GM18508 (cell line): ENCODE data around the gene ZNF106.

Source experiments
- ATAC-seq: cut with Tn5 transposase; IDR thresholded peaks from one replicate; pipeline ENCODE4 v1.9.1; 2021; ENCODE audit warnings: moderate number of reproducible peaks; ENCODE audit not compliant: insufficient read depth, unreplicated experiment

ZNF106 gene

DNA sequence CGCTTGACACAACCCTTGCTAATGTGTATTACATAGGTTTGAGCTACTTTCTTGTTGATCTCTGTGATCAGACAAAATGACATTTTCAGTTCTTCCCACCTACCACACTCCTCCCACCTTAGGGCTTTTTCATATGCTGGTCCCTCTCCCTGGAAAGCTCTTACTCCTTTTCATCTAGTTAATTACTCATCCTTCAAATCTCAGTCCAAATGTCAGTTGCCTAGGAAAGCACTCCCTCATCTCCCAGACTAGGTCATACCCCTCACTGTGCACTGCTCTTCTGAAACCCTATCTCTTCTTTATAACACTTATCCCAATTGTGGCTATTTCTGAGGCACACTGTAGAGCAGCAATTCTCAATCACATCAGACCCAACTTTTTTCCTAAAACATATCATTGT lies 7.3 kb downstream of the ZNF106 start:
- ATAC-seq = no peak

DNA sequence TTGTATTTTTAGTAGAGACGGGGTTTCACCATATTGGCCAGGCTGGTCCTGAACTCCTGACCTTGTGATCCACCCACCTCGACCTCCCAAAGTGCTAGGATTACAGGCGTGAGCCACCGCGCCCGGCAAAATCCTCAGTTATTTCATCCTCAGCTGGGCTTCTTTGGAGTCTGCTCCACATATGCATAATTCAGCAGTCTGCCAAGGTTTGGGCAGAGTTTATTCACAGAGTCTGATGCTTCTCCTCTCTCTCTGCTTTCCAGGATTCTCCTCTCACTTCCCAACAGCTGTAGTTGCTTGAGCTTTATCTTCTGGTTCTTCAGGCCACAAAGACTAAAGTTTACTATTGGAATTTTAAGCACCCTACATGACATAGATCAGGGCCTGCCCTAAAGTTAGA lies 8.2 kb downstream of the ZNF106 start:
- ATAC-seq = no peak

DNA sequence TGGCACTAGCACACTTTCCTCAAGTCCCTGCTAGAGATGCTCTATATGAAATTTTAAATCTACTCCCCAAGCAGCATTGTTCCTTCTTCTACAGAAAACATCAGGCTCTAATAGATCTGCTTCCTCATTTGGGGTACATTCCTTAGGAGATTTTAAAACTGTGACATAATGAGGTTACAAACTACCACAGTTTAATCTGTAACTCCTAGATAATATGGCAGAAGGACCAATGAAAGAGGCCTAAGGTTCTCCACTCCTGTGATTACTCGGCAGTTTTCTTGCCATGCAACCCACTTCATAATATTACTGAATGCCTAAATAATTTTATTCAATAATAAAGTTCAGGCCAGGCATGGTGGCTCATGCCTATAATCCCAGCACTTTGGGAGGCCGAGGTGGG lies 16.1 kb downstream of the ZNF106 start:
- ATAC-seq = no peak

DNA sequence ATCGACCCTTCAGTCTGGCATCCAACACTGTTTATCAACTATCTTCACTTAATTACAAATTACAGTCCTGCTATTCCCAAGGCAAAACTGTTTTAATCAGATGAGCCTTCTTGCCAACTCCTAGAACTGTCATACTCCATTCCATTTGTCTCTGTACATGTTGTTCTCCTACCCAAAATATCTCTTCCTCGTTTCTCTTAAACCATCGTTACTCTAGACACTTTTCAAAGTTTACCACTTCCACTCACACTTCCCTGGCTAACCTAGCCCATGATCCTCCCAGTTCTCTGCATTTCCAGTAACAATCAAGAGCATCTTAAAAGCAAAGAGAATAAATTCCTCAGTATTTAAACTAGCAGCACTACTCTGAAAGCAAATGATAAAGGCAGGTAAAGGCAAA lies 19.9 kb downstream of the ZNF106 start:
- no peak for ATAC-seq

DNA sequence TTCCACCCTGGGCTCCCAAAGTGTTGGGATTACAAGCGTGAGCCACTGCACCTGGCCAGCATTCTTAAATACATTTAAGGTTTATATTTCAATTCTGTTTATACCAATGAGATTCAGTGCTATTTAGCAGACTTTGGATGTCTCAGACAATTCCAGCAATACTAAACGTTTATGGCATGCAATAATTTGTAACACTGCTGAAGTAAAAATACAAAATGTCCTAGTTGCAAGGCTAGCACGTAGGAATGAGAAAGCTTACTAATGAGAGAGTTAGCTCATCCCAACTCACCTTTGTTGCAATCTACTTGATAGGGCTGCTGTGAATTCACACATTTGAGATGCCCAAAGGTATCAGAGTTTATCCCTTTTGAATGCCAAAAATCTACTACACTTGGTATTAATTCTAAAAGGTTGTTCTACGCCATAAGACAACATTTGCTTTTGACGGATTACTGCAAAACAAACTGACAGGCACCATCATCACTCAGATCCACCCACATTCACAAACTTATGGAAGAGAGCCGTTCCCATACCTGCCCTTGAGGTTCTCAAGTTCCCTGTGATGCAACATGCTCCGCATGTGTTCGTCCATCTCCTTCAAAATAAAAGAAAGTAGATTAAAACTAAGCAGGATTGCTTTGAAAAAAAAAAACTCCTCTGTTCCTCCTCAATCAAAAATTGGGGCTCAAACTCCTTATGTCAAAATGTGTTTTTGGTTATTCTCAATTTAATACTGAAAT lies 25.3 kb downstream of the ZNF106 start:
- ATAC-seq = no peak

DNA sequence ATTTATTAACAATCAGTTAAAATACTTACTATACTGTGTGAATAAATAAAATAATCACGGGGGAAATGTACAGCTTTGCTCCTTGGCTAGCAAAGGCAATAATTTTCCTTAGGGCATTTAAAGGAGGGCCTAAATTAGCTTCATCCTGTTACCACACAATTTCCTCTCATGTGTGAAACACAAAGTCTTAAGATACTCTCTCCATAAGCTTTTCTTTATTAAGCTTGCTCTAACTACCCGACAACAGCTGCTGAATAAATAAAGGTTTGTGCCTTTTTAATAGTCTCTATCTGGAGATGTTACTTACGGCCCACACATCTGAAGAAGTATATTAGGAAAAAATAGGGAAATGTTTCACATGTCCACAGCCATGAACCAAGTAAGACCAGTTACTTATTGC lies 29.7 kb downstream of the ZNF106 start:
- ATAC-seq = no peak

DNA sequence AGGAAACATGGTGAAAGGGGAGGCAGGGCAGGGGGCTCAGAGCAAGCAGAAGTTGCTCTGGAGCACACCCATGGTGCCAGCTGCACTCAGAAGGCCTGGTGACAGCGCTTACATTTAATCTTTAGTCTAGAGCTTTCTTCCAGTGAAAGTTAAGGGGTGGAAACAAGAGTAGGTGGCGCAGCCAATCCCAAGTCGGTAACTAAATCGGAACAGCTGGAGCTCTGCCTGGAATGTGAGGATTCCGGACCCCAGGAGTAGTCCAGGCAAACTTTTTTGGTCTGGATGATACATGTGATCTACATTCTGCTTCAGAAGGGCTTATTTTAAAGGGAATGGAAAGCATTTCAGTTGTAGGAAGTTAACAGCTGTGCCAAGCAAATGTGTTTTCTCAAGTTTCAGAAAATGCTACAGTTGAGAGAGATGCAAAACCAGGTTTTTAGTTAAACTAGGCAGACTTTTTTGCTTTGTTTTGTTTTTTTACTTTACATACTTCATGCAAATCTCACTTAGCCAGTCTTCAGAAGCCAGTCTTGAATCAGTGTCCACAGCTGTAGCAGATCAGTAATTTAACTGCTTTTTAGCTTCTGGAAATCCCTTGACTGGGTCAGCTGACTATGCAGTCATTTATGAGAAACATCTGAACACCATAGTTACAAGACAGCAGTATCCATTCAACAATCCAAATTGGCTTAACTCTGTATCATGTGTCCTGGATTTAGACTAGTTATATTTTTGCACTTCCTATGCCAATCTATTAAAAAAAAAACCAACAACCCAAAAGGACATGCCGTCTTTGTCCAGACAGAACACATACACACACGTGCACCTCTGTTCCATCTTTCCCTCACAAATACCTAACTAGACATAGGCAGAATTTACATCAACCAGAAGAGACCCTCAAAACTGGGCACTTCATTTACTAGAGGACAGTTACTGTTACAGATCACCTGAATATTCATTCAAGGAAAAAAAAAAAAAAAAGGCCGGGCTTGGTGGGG lies 33.2 kb downstream of the ZNF106 start:
- ATAC-seq = no peak

DNA sequence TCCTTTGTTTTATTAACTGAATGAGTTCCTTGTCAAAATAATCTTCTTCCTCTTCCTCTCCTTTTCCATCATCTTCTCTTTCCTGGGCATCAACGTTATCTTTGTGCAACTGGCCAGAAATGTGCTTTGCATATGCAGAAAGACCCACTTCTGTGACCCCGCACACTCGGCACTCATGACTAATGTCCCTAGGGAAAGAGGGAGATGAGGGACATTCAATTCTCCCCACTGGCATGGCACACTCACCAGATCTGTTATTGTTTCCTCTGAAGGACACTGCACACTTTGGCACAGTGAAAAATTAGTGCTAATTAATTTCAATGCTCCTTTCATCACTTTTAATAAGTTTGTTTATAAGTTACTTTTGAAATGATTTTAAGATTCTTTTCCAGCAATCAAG lies 34.0 kb downstream of the ZNF106 start:
- ATAC-seq = no peak

DNA sequence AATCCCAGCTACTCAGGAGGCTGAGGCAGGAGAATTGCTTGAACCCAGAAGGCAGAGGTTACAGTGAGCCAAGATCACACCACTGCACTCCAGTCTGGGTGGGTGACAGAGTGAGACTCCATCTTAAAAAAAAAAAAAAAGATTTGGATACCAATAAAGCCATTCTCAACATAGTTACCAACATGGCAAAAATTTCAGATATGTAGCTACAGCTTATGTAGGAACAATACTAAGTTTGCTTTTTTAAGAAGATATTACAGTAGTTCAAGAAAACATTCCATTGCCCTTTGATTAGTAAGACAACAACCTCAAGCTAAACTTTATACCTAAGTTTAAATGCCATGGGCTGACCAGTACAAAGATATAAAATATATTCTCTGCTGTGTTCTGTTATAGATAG lies 34.4 kb downstream of the ZNF106 start:
- ATAC-seq = no peak

DNA sequence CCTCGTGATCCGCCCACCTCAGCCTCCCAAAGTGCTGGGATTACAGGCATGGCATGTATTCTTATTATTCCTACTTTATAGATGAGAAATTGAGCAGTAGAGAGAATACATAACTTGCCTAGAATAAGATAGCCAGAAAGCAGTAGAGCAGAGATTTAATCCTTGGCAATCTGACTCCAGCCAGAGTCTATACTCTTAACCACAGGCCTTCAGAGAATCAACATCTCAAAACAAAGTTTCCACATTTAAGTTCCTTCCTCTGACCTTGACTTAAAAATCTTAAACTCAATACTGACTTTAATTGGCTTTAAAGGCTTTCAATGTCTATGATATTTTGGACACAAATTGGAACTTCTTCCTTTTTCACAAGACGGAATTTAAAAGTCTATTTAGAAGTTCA lies 37.1 kb downstream of the ZNF106 start:
- no peak for ATAC-seq

DNA sequence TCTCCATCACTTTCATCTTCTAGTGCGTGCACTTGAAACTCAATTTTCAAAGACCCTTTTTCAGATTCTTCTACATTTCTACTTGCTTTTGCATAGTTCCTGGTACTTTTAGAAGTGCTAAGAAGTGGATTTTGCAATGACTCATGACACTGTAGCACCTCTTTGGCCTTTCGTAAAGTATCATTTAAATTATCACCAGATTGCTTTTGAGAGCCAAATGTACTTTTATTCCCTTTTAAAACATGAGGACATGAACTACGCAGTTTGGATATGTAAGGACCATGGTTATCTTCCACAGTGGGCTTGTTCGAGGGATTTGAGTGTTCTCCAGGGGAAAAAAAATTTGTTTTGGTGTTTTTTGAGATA lies 40.5 kb downstream of the ZNF106 start:
- ATAC-seq = no peak

DNA sequence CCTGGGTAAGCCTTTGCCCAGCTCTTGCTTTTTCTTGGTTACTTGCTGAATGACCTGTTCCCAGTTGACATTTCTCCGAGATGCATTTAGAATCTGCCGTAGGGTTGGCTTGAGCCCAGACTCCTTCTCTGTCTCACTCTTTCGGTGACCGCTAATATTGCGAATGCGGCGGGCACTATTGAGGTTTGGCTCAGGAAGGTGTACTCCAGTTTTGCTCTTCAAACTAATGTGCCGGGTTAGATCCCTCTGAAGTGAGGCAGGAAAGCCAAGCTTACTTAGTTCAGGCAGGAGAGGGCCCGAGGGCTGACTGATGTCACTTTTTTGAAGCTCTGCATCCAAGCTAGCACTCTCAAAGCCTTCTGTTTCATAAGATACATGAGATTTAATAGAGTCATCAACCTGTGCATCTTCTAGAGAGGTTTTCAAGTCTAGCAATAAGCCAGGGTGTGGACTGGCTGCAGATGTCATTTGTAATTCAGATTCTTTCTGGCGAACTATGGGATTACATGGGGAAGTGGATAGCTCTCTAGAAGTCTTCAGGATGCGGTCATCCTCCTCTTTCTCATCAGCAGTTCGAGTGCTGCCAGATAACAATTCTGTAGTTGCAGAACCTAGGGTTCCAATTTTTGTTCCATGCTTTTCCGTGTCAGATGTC lies 41.0 kb downstream of the ZNF106 start:
- ATAC-seq = no peak

DNA sequence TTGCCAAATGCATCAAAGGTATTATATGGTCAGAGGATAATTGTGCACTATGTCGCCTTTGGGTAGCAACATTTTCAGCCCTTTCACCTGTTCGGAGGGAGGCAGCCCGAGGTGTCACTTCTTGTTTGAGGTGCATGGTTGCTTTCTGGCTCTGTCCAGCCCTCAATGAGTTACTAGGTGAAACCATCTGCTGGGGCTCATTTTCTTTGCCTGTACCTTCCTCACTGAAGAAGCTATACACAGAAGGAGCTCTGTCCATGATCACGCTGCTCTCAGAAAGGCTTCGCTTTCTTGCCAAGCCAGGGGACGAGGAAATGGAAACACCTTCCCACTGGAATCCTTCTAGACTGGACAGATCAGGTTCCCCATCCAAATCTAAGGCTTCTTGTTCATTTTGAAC lies 42.7 kb downstream of the ZNF106 start:
- ATAC-seq = no peak

DNA sequence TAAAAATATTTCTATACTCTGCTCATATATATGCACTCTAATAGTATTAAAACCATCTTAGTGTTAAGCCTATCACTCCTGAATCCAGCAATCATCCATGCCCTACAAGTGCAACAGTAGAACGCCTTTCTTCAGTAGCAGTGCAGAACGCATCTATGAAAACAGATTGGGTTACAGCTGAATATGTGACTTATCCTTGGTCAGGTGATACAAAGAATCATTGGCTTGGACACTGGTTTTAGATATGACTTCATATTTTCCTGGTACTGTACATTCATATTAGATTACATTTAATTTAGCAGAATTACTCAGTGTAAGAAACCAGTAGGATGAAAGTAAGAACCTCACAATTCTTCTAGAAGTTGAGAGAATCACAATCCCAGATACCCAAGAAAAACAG lies 43.3 kb downstream of the ZNF106 start:
- no peak for ATAC-seq

DNA sequence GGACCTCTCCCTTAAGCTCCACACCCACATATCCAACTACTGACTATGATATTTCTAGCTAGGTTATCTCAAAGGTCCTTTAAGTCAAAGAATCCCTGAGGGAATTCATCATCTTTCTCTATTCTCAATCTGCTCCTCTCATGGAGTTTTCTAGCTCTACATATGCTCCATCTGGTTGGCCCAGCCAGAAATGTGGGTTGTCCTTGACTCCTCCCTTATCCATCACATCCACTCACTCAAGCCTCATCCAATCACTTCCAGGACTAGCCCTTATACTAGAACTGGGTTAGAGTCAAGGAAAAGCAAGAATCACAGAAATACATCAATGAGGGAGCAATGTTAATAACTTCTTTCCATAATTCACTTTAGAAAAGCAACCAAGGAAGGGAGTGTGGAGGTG lies 45.4 kb downstream of the ZNF106 start:
- ATAC-seq = no peak

DNA sequence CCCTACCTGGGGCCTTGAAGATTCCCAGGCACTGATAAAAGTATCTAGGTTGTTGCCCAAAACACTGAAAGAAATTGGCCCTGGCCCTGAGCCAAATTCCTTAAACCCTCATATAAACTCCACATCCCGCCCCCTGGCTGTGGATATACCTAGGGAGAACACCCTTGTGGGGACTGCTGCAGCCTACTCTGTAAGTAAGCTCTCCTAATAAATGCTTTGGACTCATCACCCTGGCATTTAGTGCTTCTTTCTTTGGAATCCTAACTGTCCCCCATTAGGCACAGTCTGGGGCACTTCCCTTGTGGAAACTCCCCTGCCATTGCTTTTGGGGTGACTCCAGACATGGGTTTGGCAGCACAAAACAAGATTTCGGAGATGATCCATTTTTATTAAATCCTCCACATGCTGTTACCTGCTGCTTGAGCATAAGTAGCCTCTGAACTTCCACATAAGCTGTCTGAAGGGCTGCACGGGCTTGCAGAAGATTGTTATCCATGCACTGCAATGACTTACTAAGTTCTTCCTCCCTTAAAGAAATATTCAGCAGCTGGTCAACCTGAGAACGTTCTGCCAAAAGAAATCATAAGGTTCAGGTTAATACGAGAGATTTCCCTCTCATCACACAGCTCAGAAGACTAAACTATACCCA lies 46.4 kb downstream of the ZNF106 start:
- ATAC-seq = no peak

DNA sequence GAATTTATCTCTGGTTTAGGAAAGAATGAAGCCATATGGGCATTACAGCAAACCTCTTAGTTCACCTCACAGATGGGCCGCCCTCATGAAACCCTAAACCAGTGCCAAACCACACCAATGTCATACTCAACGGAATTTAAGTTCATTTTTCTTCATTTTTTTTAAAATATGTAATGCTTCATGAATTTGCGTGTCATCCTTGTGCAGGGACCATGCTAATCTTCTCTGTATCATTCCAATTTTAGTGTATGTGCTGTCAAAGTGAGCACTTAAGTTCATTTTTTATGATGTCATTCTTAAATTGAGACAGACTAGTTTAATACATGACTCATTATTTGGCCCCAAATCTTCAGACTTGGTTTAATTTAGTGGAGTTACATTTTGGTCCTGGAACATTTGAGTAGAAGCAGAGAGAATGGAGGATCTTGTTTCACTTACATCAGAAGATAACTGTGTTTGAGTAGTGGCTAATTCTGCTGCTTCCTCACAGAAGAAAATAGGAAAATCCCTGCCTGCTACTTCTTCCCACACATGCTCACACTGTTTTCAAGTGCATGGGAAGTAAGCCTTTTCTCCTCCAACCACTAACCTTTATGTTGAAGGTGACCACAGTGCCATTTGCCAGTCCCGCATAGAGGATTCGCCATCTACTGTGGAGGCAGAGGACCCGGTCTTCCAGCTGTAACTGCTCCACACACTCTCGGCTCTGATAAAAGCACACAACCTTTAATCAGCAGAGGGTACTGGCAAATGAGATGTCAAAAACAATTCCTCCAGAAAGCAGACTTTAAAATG lies 63.3 kb downstream of the ZNF106 start:
- ATAC-seq = no peak

DNA sequence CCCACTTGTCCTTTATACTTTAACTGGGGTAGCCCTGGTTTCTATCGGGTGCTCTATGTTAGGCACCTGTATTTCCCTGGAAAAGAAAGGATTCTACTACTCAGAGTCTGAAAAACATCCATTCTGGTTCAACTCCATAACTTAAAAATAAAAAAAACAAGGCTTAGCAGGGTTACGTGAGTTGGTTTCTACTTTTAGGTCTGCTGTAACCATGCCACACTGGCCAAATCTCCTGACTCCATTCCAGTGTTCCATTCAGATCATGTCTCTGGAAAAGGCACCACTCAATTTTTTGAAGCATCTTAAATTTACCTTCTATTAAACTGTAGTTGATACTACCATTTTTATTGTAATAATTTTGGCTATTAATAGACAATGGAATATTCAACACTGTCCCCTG lies 69.6 kb downstream of the ZNF106 start:
- ATAC-seq = no peak

DNA sequence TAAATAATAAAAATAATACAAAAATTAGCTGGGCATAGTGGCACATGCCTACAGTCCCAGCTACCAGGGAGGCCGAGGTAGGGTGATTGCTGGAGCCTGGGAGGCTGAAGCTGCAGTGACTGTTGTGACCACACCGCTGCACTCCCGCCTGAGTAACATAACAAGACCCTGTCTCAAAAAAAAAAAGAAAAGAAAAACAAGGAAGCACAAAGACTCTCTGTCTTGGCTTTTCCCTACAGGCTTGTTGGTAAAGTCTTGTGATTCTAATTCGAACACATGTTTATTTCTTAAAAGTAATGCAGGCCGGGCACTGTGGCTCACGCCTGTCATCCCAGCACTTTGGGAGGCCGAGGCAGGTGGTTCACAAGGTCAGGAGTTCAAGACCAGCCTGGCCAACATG lies 71.6 kb downstream of the ZNF106 start:
- no peak for ATAC-seq

DNA sequence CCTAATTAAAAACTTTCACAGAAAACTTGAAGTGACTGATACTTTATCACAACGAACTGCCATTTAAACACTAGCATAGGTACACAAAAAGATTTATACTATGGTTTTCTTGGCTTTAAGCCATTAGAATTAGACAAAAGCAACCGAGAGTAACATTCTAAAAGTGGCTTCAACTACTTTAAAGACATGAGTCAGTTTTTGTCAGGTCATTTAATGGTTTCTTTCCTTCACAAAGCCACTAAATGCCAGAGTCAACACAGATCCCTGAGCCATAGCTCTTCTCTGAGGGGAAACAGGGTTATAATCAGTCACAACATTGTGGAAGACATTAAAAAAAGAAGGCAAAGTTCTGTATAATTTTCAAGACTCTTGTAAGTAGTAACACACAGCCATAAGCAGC lies 77.0 kb downstream of the ZNF106 start:
- ATAC-seq = no peak
